Endothelial cell of umbilical vein (primary cell): ENCODE results near the gene SEZ6L2. TPM values are rescaled to one million over a fixed set of nuclear protein-coding genes. Genes with fewer than 3 reads are reported as not detected.

Source experiments
- BruUV-seq: library from RNA; stranded (reverse); fragments of 400-500 nt; replicated peaks from 2 replicates; lab custom pipeline; 2021; lab: Mats Ljungman, UMichigan
- CTCF ChIA-PET: fragments of 300-600, 350-600 bp; sonication (Branson Sonifier 250); formaldehyde crosslinking; loops from one replicate; lab custom pipeline; 2021; ENCODE audit warnings: antibody characterized with exemption, inconsistent platforms; lab: Charles Lee
- POLR2A ChIA-PET: fragments of 300-600, 350-600 bp; sonication (Branson Sonifier 250); formaldehyde crosslinking; loops from one replicate; lab custom pipeline; 2021; ENCODE audit warnings: antibody characterized with exemption, inconsistent platforms; lab: Charles Lee
- DNase-seq: peaks from one replicate; pipeline ENCODE4 v3.0.0-alpha.2; 2011; ENCODE audit warnings: low read depth, low spot score
- FAIRE-seq: peaks from 2 replicates; lab custom pipeline; 2011; peaks lifted over from hg19 to GRCh38; lab: Jason Lieb, UNC
- H2AFZ ChIP-seq: 2 replicates; pipeline ENCODE4 v1.6.0; 2012; ENCODE audit warnings: low read depth, low read length, control low read depth, inconsistent platforms
- H3K27ac ChIP-seq: 2 replicates; pipeline ENCODE4 v1.5.1; 2011; ENCODE audit warnings: low read depth, mild to moderate bottlenecking, control low read depth, low read length, moderate library complexity; ENCODE audit not compliant: insufficient read depth
- H3K27me3 ChIP-seq, 2 experiments: 2 replicates each; pipeline versions ENCODE4 v1.6.0 to v1.6.1; 2011; ENCODE audit warnings: low read length in 2 of 2, mixed read lengths in 1 of 2; ENCODE audit not compliant: control insufficient read depth in 2 of 2, insufficient read depth in 2 of 2
- H3K36me3 ChIP-seq, 2 experiments: 2 replicates in 1 of 2; 3 replicates in 1 of 2; pipeline ENCODE4 v1.5.1; 2011; ENCODE audit warnings: low read length in 2 of 2, mild to moderate bottlenecking in 1 of 2, moderate library complexity in 1 of 2; ENCODE audit not compliant: control insufficient read depth in 2 of 2, insufficient read depth in 2 of 2; ENCODE audit errors: extremely low read depth in 1 of 2
- H3K4me1 ChIP-seq: 3 replicates; pipeline ENCODE4 v1.5.1; 2011; ENCODE audit warnings: mild to moderate bottlenecking, low read length; ENCODE audit not compliant: control insufficient read depth, insufficient read depth; ENCODE audit errors: extremely low read depth
- H3K4me2 ChIP-seq: 2 replicates; pipeline ENCODE4 v1.6.1; 2011; ENCODE audit warnings: low read length, control low read depth, mixed read lengths; ENCODE audit not compliant: insufficient read depth
- H3K4me3 ChIP-seq, 3 experiments: fragments of 200-600 bp in 1 of 3; sonication (generic), shearing (Covaris generic) in 1 of 3; replicated peaks in 1 of 3; 2 replicates each; pipeline ENCODE4 v1.5.1; 2011 to 2016; ENCODE audit warnings: control low read depth in 3 of 3, low read length in 3 of 3, mild to moderate bottlenecking in 2 of 3, inconsistent platforms in 1 of 3, low read depth in 1 of 3, moderate library complexity in 1 of 3; ENCODE audit not compliant: insufficient read depth in 1 of 3
- H3K79me2 ChIP-seq: 2 replicates; pipeline ENCODE4 v1.6.0; 2012; ENCODE audit warnings: low read length, inconsistent platforms; ENCODE audit not compliant: control insufficient read depth, insufficient read depth
- H3K9ac ChIP-seq: replicated peaks from 2 replicates; pipeline ENCODE3; 2011; ENCODE audit warnings: low read length, control low read depth; ENCODE audit not compliant: insufficient read depth; ENCODE audit errors: extremely low read depth
- H3K9me1 ChIP-seq: replicated peaks from 3 replicates; pipeline ENCODE4 v1.6.0; 2011; ENCODE audit warnings: mild to moderate bottlenecking, low read length; ENCODE audit not compliant: control insufficient read depth, insufficient read depth; ENCODE audit errors: extremely low read depth
- H3K9me3 ChIP-seq: replicated peaks from 2 replicates; pipeline ENCODE4 v1.5.1; 2012; ENCODE audit warnings: low read length, inconsistent platforms; ENCODE audit not compliant: control insufficient read depth, insufficient read depth
- H4K20me1 ChIP-seq: replicated peaks from 2 replicates; pipeline ENCODE3; 2011; ENCODE audit warnings: mild to moderate bottlenecking, low read length; ENCODE audit not compliant: control insufficient read depth, insufficient read depth; ENCODE audit errors: extremely low read depth
- CTCF ChIP-seq, 2 donors: IDR thresholded peaks; 1 replicate in 1 of 2; 2 replicates in 1 of 2; pipeline ENCODE4 v1.5.1; 2011; ENCODE audit warnings: low read length in 2 of 2, mild to moderate bottlenecking in 2 of 2, moderate library complexity in 2 of 2, control low read depth in 1 of 2, inconsistent platforms in 1 of 2, low read depth in 1 of 2; ENCODE audit not compliant: insufficient read depth in 1 of 2; ENCODE audit errors: extremely low read depth in 1 of 2
- EZH2 ChIP-seq: IDR thresholded peaks from 2 replicates; pipeline ENCODE4 v1.6.1; 2012; ENCODE audit warnings: borderline replicate concordance, low read depth, mild to moderate bottlenecking, moderate library complexity, low read length, inconsistent platforms; ENCODE audit not compliant: severe bottlenecking
- GATA2 ChIP-seq: IDR thresholded peaks from 2 replicates; pipeline ENCODE4 v1.7.0; 2011; ENCODE audit warnings: low read depth, mild to moderate bottlenecking, moderate library complexity, mixed read lengths, low read length; ENCODE audit not compliant: insufficient read length, insufficient read depth
- MAX ChIP-seq: IDR thresholded peaks from 2 replicates; pipeline ENCODE4 v1.6.1; 2011; ENCODE audit not compliant: insufficient read depth, insufficient read length
- MYC ChIP-seq: IDR thresholded peaks from one replicate; pipeline ENCODE4 v1.6.1; 2011; ENCODE audit warnings: mild to moderate bottlenecking, low read depth, low read length
- POLR2A ChIP-seq: IDR thresholded peaks from 2 replicates; pipeline ENCODE4 v1.6.1; 2012; ENCODE audit warnings: low read depth, mild to moderate bottlenecking, control low read depth, low read length
- POLR2AphosphoS5 ChIP-seq: IDR thresholded peaks from 2 replicates; pipeline ENCODE4 v1.6.1; 2012; ENCODE audit warnings: low read depth, mild to moderate bottlenecking, control low read depth, low read length, moderate library complexity; ENCODE audit not compliant: insufficient read depth
- dilution Hi-C: fragments of 300-500 bp; cut with MboI; formaldehyde crosslinking; loops from one replicate; pipeline ENCODE4 v1.15.0; 2019; ENCODE audit warnings: low sequenced_read_pairs; ENCODE audit not compliant: extremely low pct_ligation_motif_present
- intact Hi-C: fragments of 100-400 bp; cut with micrococcal nuclease; formaldehyde crosslinking; loops from one replicate; pipeline ENCODE4 v1.10.0; 2022
- polyA plus RNA-seq, 4 experiments: library from polyadenylated mRNA; depleted of rRNA in 3 of 4; stranded (reverse) in 3 of 4; unstranded in 1 of 4; fragments of >200 nt; gene quantifications; 2 replicates each; pipeline versions ENCODE4 v1.2.1 to v1.2.3, GENCODE V29; 2011 to 2012; ENCODE audit warnings: missing spikeins in 1 of 4
- total RNA-seq: library from RNA; stranded (reverse); gene quantifications from 2 replicates; pipeline ENCODE4 v1.2.3, GENCODE V29; 2021

SEZ6L2 gene
- total and polyA plus RNA-seq, 2 donors (not counting 3 experiments of a cell fraction or from before 2014, with no cell fraction given) = 2.4 to 4.5 TPM

DNA sequence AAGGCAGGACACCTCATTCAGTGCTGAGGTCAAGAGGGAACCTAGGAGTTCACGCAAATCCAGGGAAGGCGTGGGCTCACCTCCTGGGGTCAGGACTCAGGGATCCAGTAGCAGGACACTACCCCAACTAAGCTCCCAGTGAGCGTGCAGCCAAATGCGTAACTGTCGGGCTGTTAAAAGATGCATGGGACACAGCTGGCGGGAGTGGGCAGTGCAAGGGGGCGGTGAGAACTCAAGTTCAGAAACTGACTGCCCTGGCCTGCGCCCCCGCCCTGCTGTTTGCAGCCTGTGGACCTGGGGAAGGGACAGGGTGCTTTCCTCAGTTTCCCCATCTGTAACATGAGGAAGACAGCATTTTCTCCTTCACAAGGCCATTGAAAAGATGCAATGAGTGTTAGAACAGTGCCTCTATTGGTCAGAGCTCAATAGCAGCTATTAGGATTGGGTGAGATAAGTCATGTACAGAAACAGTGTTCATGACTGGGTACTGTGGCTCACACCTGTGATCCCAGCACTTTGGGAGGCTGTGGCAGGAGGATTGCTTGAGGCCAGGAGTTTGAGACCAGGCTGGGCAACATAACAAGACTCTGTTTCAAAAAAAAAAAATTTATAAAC, 56.5 kb downstream of the SEZ6L2 start:
- FAIRE-seq = peak; percentile 47
- TF ChIP-seq CTCF (IDR thresholded peaks at IDR 0.05; ENCODE audit: extremely low read depth in 1 of 2, insufficient read depth in 1 of 2, low read depth in 1 of 2, low read length in 2 of 2) (no peak), GATA2 (no peak), MAX (no peak), EZH2 (no peak), MYC (no peak), POLR2AphosphoS5 (no peak), POLR2A (no peak)
- Histone ChIP-seq H3K4me2 (no peak overlapping the region), H2AFZ (no peak overlapping the region), H3K4me1 (no peaks in the 10 kb centered on the region), H3K9me3 (no peaks in the 10 kb centered on the region), H3K9me1 (no peaks in the 10 kb centered on the region), H3K27me3 (no peaks in the 10 kb centered on the region), H3K27ac (no peak overlapping the region), H3K4me3 (no peak overlapping the region), H3K36me3 (peaks cover 0 to 21% of the 10 kb centered on the region in 2 experiments), H4K20me1 (no peaks in the 10 kb centered on the region), H3K79me2 (no peaks in the 10 kb centered on the region), H3K9ac (no peak overlapping the region)
- POLR2A ChIA-PET = interaction anchor here (1.2 kb wide), 1 partner anchor 18 kb away, joined by 3 read pairs; no protein-coding TSS in a partner anchor
- no peak for DNase-seq
- BruUV-seq = no TSS peak
- CTCF ChIA-PET = interaction anchor here (0.7 to 1.5 kb wide), 6 partner anchors 17 to 189 kb away, joined by 3 to 7 read pairs (median 3); partner anchors contain the start of genes PAGR1 and TLCD3B
- intact Hi-C loops = no loop called here
- dilution Hi-C loops = no loop called here
